GM12872 (cell line): ENCODE results near the gene PAPPA.

Source experiments
- TF ChIP-seq, protein P1 (sequence below): IDR thresholded peaks from 3 replicates; pipeline ENCODE4 v1.5.1; 2011; ENCODE audit warnings: low read depth, mild to moderate bottlenecking, low read length, moderate library complexity; ENCODE audit not compliant: insufficient read depth

The PAPPA gene

DNA sequence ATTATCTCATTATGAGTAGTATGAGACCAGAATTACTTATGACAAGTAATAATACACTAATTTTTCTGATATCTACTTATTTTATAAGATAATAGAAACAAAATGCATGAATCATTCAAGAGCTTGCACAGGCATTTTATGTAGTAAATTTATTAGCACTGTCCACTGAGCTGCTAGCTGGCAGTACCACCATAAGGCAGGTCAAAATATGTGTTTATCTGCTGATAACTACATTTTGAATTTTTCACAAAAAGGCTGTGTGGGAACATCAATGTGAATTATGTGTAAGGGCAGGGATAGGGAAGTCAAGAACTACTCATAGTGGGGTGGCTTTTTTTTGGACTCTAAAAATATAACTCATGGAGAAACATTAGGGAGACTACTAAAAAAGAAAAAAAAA is 249.6 kb downstream of the PAPPA start:
- TF ChIP-seq, protein P1, sequence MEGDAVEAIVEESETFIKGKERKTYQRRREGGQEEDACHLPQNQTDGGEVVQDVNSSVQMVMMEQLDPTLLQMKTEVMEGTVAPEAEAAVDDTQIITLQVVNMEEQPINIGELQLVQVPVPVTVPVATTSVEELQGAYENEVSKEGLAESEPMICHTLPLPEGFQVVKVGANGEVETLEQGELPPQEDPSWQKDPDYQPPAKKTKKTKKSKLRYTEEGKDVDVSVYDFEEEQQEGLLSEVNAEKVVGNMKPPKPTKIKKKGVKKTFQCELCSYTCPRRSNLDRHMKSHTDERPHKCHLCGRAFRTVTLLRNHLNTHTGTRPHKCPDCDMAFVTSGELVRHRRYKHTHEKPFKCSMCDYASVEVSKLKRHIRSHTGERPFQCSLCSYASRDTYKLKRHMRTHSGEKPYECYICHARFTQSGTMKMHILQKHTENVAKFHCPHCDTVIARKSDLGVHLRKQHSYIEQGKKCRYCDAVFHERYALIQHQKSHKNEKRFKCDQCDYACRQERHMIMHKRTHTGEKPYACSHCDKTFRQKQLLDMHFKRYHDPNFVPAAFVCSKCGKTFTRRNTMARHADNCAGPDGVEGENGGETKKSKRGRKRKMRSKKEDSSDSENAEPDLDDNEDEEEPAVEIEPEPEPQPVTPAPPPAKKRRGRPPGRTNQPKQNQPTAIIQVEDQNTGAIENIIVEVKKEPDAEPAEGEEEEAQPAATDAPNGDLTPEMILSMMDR = no peak

DNA sequence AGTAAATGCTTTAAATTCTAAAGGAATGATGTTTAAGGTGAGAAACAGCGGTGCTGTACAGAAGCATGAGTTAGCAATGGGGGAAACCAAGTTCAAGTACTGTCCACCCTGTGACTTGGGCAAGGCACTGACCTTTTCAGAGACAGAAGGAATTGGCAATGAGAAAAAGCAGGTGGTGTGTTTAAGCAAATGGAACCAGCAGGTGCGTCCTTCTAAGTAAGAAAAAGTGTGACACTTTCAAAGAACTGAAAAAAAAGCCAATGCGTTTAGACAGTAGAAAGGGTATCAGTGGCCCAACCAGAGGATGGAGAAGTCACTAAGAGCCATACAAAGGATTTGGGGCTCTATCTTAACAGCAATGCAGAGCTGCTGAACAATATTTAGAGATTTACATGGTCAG is 250.6 kb downstream of the PAPPA start:
- TF ChIP-seq, protein P1 = no peak

DNA sequence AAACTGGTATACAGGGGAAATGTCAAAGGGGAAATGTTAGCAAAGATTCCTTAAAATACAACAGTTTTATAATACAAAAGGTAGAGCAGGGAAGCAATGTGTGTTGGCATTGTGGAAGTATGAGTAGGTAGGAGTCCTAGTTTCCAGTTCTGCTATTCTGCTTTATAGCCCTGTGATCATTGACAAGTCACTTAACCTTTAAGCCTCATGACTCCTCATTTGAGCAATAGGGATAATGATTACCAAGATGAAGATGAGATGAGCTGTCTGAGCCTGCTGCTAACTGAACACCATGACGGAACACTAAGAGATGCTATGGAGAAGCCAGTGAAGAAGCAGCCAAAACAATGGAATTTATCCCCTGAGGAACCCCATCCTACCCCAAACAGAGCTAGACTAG is 251.7 kb downstream of the PAPPA start:
- TF ChIP-seq, protein P1 = no peak

DNA sequence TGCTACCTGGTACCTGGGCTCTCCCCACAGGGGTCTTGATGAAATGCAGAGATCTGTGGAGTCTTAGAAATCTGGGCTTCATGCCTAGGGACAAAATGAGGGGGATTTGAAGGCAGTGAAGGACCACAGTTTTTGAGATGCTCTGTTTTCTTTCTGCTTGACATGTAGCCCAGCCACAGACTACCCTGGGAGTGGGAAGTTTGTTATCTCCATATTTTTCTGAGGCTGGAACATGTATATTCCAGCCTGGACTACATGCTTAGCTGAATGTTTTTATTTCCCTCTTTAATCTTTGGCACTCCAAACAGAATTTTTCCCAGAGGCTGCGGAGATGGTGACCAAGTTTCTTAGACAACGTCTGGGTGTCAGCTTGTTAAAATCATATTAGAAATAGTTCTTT is 252.9 kb downstream of the PAPPA start:
- TF ChIP-seq, protein P1 = no peak

DNA sequence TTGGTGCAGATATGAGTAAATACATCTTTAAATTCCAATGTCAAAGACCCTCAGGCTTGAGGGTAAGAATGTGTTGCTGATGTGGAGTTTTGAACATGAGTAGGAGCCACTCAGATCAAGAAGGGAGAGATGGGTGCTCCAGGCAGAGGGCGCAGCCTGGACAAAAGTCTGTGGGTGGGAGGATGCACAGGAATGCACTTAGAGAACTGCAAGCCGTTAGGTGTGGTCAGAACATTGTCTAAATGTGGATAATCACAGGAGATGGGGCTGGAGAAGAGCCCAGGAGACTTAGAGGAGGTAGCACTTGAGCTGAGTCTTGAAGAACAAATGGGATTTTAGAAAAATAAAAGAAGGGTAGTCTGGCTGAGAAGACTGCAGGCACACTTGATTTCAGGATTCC is 255.5 kb downstream of the PAPPA start:
- TF ChIP-seq, protein P1 = no peak

DNA sequence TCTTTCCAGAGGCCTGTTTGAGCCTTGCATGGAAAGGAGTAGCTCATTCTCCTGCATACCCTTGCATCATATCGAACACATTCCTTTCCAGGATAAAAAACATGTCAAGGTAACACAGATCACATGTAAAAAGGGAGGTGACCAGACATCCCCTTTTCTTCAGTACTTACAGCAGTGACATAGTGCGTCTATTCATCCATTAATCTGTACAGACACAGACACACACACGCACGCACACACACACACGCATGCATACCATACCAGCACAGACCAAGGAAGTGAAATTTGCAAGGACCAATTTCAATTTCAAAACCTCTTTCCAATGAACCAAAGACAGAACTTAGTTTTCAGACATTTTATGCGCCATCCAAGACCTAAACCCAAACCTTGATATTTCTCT is 256.0 kb downstream of the PAPPA start:
- TF ChIP-seq, protein P1 = no peak

DNA sequence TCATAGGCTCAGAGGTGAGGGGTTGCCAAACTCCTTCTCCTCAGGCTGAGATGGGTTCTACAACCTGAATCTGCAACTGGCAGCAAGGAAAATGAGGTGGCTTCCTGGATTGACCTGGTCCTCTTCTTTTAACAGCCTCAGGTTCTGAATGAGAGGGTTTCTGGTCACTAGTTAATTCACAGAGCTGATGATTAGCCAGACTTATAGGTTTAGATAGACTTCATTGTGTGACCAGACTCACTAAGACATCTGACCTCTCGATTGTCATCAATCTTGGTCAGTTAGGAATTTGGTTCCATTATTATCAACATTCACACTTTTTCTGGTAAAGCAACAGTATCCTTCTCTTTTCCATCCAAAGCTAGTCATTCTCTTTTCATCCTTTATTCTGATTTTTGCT is 257.9 kb downstream of the PAPPA start:
- TF ChIP-seq, protein P1 = no peak

DNA sequence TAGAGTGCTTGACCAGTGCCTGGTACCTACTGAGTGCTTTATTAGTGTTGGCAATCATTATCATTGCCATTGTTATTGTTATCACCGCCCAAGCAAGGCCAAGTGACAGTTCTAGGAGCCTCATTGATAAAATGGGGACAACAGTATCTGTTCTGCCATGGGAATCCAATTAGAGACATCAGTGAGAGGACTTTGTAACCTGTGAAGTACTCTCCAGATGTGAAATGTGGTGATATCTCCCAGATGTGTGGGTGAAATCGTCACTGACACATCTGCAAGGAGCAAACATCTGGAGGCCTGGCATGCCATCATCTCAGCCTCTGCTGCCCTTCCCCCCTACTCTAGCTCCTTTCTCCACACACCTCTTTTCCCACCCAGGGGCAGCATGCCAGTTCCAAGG is 260.8 kb downstream of the PAPPA start:
- TF ChIP-seq, protein P1 = no peak
